Trophoblast cell (in vitro differentiated cells and primary cell): ENCODE data around the gene KCNJ6.

ENCODE experiments used
- DNase-seq, 2 donors: peaks; one replicate each; pipeline ENCODE4 v3.0.0-alpha.2; 2016
- H2AFZ ChIP-seq: 2 replicates; pipeline ENCODE4 v1.6.1; 2013; ENCODE audit warnings: low read length, moderate library complexity, mild to moderate bottlenecking; ENCODE audit not compliant: insufficient read depth, poor library complexity
- H2AK5ac ChIP-seq: 2 replicates; pipeline ENCODE4 v1.6.1; 2013; ENCODE audit warnings: mild to moderate bottlenecking, low read length
- H2BK120ac ChIP-seq: 2 replicates; pipeline ENCODE4 v1.6.1; 2013; ENCODE audit warnings: low read length, mild to moderate bottlenecking, moderate library complexity; ENCODE audit not compliant: insufficient read depth, poor library complexity
- H2BK12ac ChIP-seq: 2 replicates; pipeline ENCODE4 v1.6.1; 2013; ENCODE audit warnings: mild to moderate bottlenecking, low read length, moderate library complexity
- H2BK5ac ChIP-seq: 2 replicates; pipeline ENCODE4 v1.6.1; 2013; ENCODE audit warnings: low read length, low read depth, moderate library complexity, mild to moderate bottlenecking; ENCODE audit not compliant: poor library complexity
- H3K14ac ChIP-seq: 2 replicates; pipeline ENCODE4 v1.6.1; 2013; ENCODE audit warnings: mild to moderate bottlenecking, low read length
- H3K18ac ChIP-seq: 2 replicates; pipeline ENCODE4 v1.6.1; 2013; ENCODE audit warnings: mild to moderate bottlenecking, low read length
- H3K23ac ChIP-seq: 2 replicates; pipeline ENCODE4 v1.6.1; 2013; ENCODE audit warnings: low read length
- H3K27ac ChIP-seq: 2 replicates; pipeline ENCODE4 v1.5.1; 2013; ENCODE audit warnings: low read depth, mild to moderate bottlenecking, inconsistent platforms, low read length, moderate library complexity
- H3K27me3 ChIP-seq: 2 replicates; pipeline ENCODE4 v1.6.1; 2013; ENCODE audit warnings: inconsistent platforms, mild to moderate bottlenecking, low read length, moderate library complexity; ENCODE audit not compliant: insufficient read depth
- H3K36me3 ChIP-seq, 2 experiments: 1 replicate in 1 of 2; 2 replicates in 1 of 2; pipeline ENCODE4 v1.6.1; 2013; ENCODE audit warnings: low read length in 2 of 2, mild to moderate bottlenecking in 2 of 2, moderate library complexity in 1 of 2; ENCODE audit not compliant: insufficient read depth in 2 of 2, control insufficient read depth in 1 of 2
- H3K4ac ChIP-seq: 2 replicates; pipeline ENCODE4 v1.6.1; 2013; ENCODE audit warnings: low read depth, mild to moderate bottlenecking, low read length, moderate library complexity
- H3K4me1 ChIP-seq, 2 experiments: 1 replicate in 1 of 2; 2 replicates in 1 of 2; pipeline ENCODE4 v1.6.1; 2013; ENCODE audit warnings: low read length in 2 of 2, mild to moderate bottlenecking in 2 of 2, moderate library complexity in 1 of 2; ENCODE audit not compliant: insufficient read depth in 2 of 2, control insufficient read depth in 1 of 2
- H3K4me2 ChIP-seq: 2 replicates; pipeline ENCODE4 v1.6.1; 2013; ENCODE audit warnings: inconsistent platforms, mild to moderate bottlenecking, low read length, moderate library complexity
- H3K4me3 ChIP-seq: 2 replicates; pipeline ENCODE4 v1.5.1; 2013; ENCODE audit warnings: mild to moderate bottlenecking, low read depth, low read length, inconsistent platforms
- H3K79me1 ChIP-seq: one replicate; pipeline ENCODE4 v1.6.1; 2013; ENCODE audit warnings: low read length
- H3K79me2 ChIP-seq: 2 replicates; pipeline ENCODE4 v1.6.1; 2013; ENCODE audit warnings: low read length, mild to moderate bottlenecking; ENCODE audit not compliant: control insufficient read depth, insufficient read depth, poor library complexity
- H3K9ac ChIP-seq: 2 replicates; pipeline ENCODE4 v1.6.1; 2013; ENCODE audit warnings: mild to moderate bottlenecking, low read length
- H3K9me3 ChIP-seq: 2 replicates; pipeline ENCODE4 v1.6.1; 2013; ENCODE audit warnings: low read depth, mild to moderate bottlenecking, control low read depth, inconsistent platforms, low read length; ENCODE audit not compliant: insufficient read depth
- H4K12ac ChIP-seq: 2 replicates; pipeline ENCODE4 v1.6.1; 2013; ENCODE audit warnings: low read depth, mild to moderate bottlenecking, low read length, moderate library complexity
- H4K8ac ChIP-seq: 2 replicates; pipeline ENCODE4 v1.6.1; 2013; ENCODE audit warnings: low read depth, mild to moderate bottlenecking, low read length, moderate library complexity
- H4K91ac ChIP-seq: one replicate; pipeline ENCODE4 v1.6.1; 2013; ENCODE audit warnings: low read depth, mild to moderate bottlenecking, low read length, moderate library complexity
- WGBS: extraction: QIAGEN DNeasy Blood & Tissue Kit; methylation state at CpG from one replicate; pipeline ENCODE4 v1.1.7; 2013; ENCODE audit warnings: missing lambda C conversion rate; ENCODE audit not compliant: insufficient read length, insufficient coverage; ENCODE audit errors: extremely low coverage; 5-methylcytosine and 5-hydroxymethylcytosine counted together

Gene KCNJ6

DNA sequence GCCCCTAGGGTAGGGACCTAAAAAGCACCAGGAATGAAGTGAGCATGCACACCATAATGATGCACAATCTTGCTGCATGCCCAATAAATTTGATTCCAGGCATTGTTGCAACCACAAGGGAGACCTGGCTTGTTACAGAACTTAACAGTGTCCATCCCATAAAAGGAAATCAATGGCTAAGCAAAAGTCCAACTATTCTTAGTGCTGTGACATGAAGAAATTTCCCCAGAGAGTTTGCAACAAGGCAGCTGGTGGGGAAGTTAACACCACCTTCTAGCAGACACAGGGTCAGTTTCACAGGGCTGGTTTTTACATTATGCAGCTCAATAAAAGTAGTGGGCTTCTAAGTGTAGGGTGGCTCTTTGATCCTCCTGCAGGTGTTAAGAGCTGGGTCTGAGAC is 221.1 kb downstream of the KCNJ6 start:
- Histone ChIP-seq H3K4ac (no peak overlapping the region), H2AK5ac (no peak overlapping the region), H3K4me2 (no peak overlapping the region), H3K27ac (no peak overlapping the region), H3K79me1 (no peaks in the 10 kb centered on the region), H3K79me2 (no peaks in the 10 kb centered on the region), H3K9ac (no peak overlapping the region), H2BK5ac (no peak overlapping the region), H3K9me3 (peaks cover 3% of the 10 kb centered on the region), H4K12ac (no peak overlapping the region), H2BK120ac (no peak overlapping the region), H3K36me3 (no peaks in the 10 kb centered on the region), H3K27me3 (no peaks in the 10 kb centered on the region), H3K4me1 (no peaks in the 10 kb centered on the region), H3K18ac (no peak overlapping the region), H3K14ac (no peak overlapping the region), H3K23ac (no peak overlapping the region), H2AFZ (no peak overlapping the region), H4K8ac (no peak overlapping the region), H3K4me3 (no peak overlapping the region), H2BK12ac (no peak overlapping the region), H4K91ac (no peak overlapping the region)
- no peak for DNase-seq

DNA sequence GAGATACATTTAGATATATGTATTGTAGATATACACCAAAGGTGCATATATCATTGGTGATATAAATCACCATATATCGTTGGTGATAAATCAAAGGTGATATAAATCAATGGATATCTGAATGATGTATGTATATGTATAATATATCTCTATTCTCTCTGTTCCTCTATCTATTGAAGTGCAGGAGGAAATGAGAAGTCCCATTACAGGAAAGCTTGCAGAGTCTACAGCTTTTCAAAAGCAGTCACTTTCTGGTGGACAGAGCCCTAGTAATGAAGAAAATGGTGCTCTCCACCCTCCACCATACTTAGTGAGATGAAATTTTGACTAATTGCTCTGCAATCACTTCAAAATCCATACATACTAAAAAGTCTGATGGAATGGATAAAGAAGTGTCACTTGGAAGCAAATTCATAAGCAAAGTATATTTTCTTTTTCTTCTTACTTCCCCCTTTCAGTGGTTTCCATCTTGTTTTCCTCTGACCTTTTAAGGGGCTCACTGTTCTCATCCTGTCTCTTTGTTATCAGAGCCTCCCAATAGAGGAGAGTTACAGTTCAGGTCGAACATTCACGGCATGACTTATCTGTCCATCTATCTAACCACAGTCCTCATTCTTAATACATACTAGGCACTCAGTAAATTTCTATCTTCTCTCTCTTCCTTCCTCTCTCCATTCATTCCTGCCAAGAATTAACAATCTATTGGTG is 227.2 kb downstream of the KCNJ6 start:
- no peak overlapping the region for H4K8ac ChIP-seq
- H3K9me3 ChIP-seq: peaks cover 3% of the 10 kb centered on the region
- H2BK120ac ChIP-seq: no peak overlapping the region
- no peak overlapping the region for H2AK5ac ChIP-seq
- DNase-seq: no peak
- H3K4me2 ChIP-seq: no peak overlapping the region
- H2AFZ ChIP-seq: no peak overlapping the region
- no peak overlapping the region for H4K12ac ChIP-seq
- no peaks in the 10 kb centered on the region for H3K79me2 ChIP-seq
- H2BK12ac ChIP-seq: no peak overlapping the region
- H3K4ac ChIP-seq: no peak overlapping the region
- no peak overlapping the region for H4K91ac ChIP-seq
- H2BK5ac ChIP-seq: no peak overlapping the region
- no peak overlapping the region for H3K18ac ChIP-seq
- no peaks in the 10 kb centered on the region for H3K36me3 ChIP-seq
- H3K9ac ChIP-seq: no peak overlapping the region
- peaks cover 2% of the 10 kb centered on the region for H3K79me1 ChIP-seq
- H3K4me3 ChIP-seq: no peak overlapping the region
- no peak overlapping the region for H3K27ac ChIP-seq
- H3K14ac ChIP-seq: no peak overlapping the region
- H3K27me3 ChIP-seq: no peaks in the 10 kb centered on the region
- peaks cover 0 to 5% of the 10 kb centered on the region in 2 experiments for H3K4me1 ChIP-seq
- no peak overlapping the region for H3K23ac ChIP-seq
- no CpG with 5 or more reads among the region's 3 CpGs for WGBS

DNA sequence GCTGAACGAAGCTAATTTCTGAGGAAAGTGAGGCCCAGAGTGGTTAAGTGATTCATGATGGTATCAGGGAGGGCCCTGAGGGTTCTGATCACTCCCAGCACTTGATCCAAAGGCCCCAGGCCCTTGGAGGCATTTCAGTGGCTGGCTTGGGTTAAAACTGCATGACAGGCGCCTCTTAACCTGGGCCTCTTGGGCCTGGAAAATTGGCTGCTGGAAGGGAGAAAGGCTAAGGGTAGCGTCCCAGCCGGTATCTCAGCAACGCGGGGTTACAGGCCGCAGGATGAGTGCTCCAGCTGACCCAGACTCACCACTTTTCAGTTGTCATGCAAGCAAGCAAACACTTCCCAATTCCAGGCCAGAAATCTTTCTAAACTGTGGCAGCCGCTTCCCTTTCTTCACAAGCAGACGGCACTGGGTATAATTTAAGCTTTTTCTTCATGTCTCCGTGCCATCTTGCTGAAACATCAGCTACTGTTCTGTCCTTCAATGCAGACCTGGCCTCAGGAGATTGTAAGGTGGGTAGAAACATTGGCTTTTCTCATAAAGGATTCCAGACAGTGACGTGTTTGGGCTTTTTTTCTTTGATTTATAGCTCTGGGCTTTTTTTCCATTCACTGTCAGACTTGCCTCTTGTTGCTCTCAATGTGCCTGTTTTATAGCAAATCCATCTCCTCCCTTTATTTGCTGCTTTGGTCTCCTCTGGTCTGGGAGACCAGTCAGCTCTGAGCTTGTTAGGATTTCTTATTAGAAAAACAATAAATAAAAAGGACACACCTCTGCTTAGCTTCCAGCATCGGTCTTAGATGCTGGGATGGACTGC is 229.1 kb downstream of the KCNJ6 start:
- H3K79me1 ChIP-seq: peaks cover 2% of the 10 kb centered on the region

DNA sequence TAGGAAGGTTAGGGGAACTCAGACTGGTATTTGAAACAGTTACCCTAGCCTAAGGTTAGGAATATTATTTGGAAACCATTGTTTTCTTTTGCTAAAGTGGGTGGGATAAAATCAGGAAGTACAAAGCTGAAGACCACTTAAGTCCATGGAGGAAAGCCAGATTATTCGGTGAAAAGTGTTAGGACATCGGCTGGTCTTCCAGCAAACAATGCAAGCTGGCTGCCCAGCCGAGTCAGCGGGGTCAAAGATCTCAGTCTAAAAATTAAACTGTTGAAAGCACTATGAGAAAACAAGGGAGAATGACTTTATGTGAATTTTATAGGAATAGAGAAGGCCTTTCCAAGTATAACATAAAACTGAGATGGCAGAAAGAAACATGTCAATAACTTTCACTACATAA is 231.7 kb downstream of the KCNJ6 start:
- no peak overlapping the region for H3K4ac ChIP-seq
- H4K91ac ChIP-seq: no peak overlapping the region
- H3K79me2 ChIP-seq: no peaks in the 10 kb centered on the region
- no peak overlapping the region for H2BK120ac ChIP-seq
- H3K9me3 ChIP-seq: no peaks in the 10 kb centered on the region
- no peak overlapping the region for H2BK12ac ChIP-seq
- no peaks in the 10 kb centered on the region for H3K27me3 ChIP-seq
- no peak overlapping the region for H4K12ac ChIP-seq
- H3K79me1 ChIP-seq: peaks cover 2% of the 10 kb centered on the region
- H2BK5ac ChIP-seq: no peak overlapping the region
- H3K23ac ChIP-seq: no peak overlapping the region
- no CpG with 5 or more reads among the region's 4 CpGs for WGBS
- no peak overlapping the region for H3K4me3 ChIP-seq
- no peak overlapping the region for H3K9ac ChIP-seq
- no peak overlapping the region for H3K18ac ChIP-seq
- H4K8ac ChIP-seq: no peak overlapping the region
- H3K36me3 ChIP-seq: no peaks in the 10 kb centered on the region
- no peak overlapping the region for H3K14ac ChIP-seq
- no peak overlapping the region for H2AFZ ChIP-seq
- peaks cover 0 to 5% of the 10 kb centered on the region in 2 experiments for H3K4me1 ChIP-seq
- no peak overlapping the region for H3K4me2 ChIP-seq
- DNase-seq: no peak
- H2AK5ac ChIP-seq: no peak overlapping the region
- no peak overlapping the region for H3K27ac ChIP-seq

More for the DNA sequence above, 229.1 kb downstream of the KCNJ6 start:
- Histone ChIP-seq H3K27ac (peak overlapping the region; percentile 57), H3K79me2 (no peaks in the 10 kb centered on the region), H4K8ac (no peak overlapping the region), H3K14ac (no peak overlapping the region), H3K4me2 (no peak overlapping the region), H3K9me3 (no peaks in the 10 kb centered on the region), H3K18ac (no peak overlapping the region), H2AFZ (no peak overlapping the region), H3K23ac (no peak overlapping the region), H2AK5ac (no peak overlapping the region), H3K36me3 (no peaks in the 10 kb centered on the region), H3K4ac (no peak overlapping the region), H2BK12ac (no peak overlapping the region), H2BK5ac (no peak overlapping the region), H3K4me1 (peaks cover 0 to 5% of the 10 kb centered on the region in 2 experiments), H3K4me3 (no peak overlapping the region), H2BK120ac (no peak overlapping the region), H3K27me3 (no peaks in the 10 kb centered on the region), H4K91ac (no peak overlapping the region), H4K12ac (no peak overlapping the region), H3K9ac (no peak overlapping the region)
- DNase-seq: peak in 1 of 2 donors; percentile 14
- no CpG with 5 or more reads among the region's 12 CpGs for WGBS
